Endometrial microvascular endothelial cells (primary cell): ENCODE data around the gene CUL9. TPM values are rescaled to one million over a fixed set of nuclear protein-coding genes. Genes with fewer than 3 reads are reported as not detected.

Experiments
- in situ Hi-C: cut with HindIII; loops from 2 replicates; pipeline ENCODE4 v1.10.0; 2017; ENCODE audit warnings: low sequenced_read_pairs, low pct_unique_long_range_greater_than_20kb; ENCODE audit errors: inconsistent ontology term
- total RNA-seq: library from RNA; depleted of rRNA; stranded (reverse); fragments of >200 nt; gene quantifications from one replicate; pipeline ENCODE4 v1.2.3, GENCODE V29; 2015; ENCODE audit errors: inconsistent ontology term

The CUL9 gene
- total RNA-seq, 1 donor from 2014 or later: 31.2 TPM

DNA sequence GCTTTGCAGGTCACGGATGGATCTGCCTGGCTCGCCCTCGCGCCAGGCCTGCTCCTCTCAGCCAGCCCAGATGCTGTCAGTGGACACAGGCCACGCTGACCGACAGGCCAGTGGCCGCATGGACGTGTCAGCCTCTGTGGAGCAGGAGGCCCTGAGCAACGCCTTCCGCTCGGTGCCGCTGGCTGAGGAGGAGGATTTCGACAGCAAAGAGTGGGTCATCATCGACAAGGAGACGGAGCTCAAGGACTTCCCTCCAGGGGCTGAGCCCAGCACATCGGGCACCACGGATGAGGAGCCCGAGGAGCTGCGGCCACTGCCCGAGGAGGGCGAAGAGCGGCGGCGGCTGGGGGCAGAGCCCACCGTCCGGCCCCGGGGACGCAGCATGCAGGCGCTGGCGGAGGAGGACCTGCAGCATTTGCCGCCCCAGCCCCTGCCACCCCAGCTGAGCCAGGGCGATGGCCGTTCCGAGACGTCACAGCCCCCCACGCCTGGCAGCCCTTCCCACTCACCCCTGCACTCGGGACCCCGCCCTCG is 80.9 kb downstream of the CUL9 start:
- in situ Hi-C loops: no loop called here

GRCh38 chr6:43263314-43264178 is 81.5 kb downstream of the CUL9 start:
- in situ Hi-C loops: no loop called here

DNA sequence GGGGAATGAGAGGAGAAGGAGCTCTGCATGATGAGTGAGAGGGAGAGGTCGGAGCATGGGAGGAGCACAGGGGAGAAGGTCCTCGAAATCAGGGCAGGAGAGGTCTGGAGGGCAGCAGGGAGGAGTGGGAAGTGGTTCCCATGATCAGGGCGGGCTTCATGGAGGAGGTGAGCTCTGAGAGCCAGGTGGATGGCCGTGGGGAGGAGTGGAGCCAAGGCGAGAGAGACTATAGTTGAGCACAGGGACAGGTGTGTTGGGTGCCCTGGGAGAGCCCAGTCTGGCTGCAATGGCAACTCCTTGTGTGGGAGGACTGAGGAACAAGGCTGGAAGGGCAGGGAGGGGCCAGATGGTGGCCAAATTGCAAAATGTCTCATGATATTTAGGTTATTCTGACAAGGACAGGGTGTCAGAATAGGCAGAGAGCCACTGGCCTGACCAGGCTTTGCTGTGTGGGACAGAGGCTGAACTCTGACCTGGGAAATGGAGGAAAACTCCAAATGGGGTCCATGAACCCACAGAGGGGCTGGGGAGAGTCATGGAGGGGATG is 82.7 kb downstream of the CUL9 start:
- in situ Hi-C loops: no loop called here

GRCh38 chr6:43265564-43265963 is 83.6 kb downstream of the CUL9 start:
- in situ Hi-C loops: no loop called here

DNA sequence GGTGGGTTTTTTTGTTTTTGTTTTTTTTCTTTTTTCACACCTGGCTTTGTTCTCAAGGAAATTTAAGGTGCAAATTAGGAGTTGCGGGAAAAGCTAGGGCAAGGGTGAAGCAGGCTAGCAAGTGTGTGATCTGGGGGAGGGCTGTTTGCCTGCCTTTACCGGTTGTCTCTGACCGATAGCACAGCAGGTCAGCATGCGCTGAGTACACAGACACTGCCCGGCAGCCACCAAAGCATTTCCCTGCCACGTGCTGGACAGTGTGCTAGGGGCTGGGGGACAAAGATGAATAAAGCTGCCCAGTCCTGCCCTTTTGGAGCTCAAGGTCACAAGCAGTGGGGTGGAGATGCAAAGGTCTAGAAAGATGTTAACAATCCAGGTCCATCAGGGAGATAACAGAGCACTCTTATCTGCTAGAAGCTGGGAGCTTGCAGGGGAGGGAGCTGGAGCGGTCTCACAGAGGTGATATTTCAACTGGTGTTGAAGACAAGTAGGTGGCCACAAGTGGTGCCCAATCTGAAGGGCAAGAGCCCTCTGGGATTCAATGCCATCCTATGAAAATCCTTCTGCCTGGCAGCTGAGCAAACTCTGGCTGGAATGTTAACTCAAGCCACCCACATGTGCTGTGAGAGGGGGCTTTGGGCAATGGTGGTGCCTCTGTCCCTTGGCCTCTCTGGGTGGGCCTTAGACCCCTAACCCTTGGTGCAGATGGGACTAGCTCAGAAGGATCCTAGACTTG is 85.8 kb downstream of the CUL9 start:
- in situ Hi-C loops: no loop called here

DNA sequence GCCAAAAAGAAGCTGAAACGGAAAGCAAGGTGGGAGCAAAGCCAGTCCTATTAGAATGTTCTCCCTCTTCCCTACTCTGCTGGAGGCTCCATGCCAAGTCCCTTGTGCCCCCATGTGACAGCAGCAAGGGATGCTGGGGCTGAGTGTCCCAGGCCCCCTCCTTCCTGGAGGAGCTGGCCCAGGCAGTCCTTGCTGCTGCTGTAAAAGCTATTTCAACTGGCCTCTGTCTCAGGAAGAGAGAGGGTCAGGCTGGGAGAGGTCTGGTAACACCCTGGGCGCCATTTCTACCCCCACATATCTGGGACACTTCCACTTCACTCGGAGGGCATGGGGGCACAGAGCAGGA is 86.3 kb downstream of the CUL9 start:
- in situ Hi-C loops: no loop called here

DNA sequence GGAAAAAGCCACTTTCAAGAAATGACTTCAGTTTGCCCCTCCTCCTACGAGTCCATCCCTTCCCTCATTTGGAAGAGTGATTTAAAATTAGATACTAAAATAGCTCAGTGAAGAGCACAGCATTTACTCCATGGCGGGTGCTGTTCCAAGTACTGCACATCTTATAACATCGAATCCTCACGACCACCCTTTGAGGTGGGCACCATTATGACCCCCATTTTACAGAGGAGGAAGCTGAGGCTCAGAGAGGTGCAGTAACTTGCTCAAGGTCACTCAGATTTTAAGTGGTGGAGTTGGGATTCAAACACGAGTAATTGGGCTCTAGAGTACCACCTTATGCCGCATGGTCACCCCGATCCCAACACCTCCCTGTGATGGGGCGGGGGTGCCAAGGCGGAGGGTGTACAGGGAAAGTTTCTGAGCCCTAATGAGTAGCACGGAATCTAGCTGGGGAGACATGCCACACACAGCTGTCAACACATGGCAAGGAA is 86.8 kb downstream of the CUL9 start:
- in situ Hi-C loops: no loop called here

DNA sequence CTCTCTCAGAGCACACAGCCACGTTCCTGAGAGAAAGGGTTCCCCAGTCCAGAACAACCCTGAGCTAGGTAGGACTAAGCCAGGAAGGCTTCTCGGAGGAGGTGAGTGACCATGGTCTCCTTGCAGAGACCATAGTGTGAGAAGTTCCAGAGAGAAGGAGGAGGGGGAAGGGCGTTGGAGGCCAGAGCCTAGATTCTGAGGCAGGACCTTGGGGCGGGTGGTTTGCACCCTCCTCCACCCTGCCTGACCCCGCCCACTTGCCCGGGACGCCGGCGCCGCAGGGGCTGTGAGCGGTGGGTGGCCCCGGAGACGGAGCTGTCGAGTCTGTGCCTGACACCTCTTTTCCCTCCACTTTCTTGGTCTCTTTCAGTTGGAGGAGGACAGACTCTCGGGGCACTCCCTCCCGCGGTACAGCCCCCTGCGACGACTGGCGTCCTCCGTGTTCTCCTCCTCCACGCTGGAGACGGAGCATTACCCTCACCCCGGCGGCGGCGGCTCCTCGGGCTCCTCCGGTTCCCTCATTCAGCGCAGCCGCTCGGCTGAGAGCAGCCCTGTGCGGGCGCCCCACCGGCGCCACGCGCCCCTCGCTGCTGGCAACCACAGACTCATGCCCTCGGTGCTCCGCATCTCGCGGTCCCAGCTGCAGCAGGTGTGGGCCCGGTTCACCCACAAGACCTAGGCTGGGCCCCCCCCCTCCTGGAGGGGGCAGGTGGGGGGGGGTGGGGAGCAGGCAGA is 87.4 kb downstream of the CUL9 start:
- in situ Hi-C loops: no loop called here

DNA sequence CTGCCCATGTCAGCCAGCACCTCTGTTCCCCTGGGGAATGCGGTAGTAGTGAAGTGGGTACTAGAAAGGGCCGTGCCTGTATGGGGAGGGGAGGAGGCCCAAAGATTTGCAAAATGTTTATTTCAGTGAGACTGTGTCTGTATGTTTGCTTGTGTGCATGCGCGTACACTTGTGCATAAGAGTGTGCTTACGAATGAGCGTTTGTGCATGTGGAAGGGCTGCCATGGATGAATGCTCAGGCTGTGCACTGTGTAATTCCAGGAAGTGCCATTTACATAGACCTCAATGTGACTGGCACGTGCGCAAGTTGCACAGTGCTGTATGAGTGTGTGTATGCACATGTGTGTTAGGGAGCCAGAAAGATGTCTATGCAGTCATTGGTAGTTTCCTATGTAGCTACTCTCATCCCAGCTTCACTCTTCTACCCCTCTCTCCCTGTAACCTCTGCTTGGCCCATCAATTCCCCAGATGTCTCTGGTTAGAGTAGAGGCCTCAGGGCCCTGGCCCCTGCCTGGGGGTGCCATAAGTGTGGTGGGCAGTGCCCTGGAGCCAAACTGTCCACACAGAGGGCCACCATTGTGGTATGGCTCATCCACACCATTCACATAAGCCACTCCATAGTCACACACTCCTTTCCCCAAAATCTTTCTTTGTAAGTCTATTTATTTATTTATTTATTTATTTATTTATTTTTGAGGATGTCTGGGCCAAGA is 89.3 kb downstream of the CUL9 start:
- in situ Hi-C loops: no loop called here

DNA sequence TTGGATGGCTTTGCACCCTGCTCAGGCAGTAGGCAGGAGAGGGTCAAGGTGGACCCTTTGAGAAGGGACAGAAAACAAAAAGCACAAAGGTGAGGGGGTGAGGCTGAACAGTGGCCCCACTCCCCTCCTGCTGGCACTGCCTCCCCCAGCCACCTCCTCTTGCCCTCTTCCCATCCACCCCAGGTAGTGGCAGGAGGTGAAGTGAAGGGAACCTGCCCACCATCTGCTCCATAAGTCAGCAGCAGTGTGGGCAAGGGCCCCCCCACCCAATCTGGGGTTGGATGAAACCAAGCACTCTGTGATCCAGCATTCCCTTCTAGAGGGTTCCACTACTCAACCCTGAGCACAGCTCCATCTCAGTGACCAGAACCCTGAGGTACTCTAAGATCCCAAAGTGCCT is 89.9 kb downstream of the CUL9 start:
- in situ Hi-C loops: no loop called here

DNA sequence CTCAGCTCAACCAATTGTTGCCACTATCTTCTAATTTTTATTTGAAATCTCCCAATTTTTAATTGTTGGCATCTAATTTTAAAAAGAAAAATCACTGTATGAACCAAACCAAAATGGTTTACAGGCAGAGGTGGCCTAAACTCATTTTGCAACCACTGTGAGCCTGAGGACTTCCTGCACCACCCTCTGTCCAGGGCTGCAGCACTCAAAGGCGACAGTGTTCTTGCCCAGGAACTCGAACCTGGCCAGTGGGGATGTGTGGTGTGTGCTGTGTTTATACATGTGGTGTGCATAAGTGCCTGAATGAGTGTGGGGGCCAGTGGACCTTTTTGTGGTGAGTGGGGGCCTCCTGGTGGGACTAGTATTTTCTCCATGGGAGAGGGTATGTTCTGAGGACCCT is 91.7 kb downstream of the CUL9 start:
- in situ Hi-C loops: no loop called here

Other genes starting within 250 kb of the CUL9 start
- gene GNMT, start 221.4 kb upstream of the CUL9 start, total RNA-seq: 0.84 TPM
- gene PEX6, start 203.0 kb upstream of the CUL9 start, total RNA-seq: 12.2 TPM
- 97.0 TPM for gene PPP2R5D, start 197.6 kb upstream of the CUL9 start, total RNA-seq
- gene MEA1, start 168.2 kb upstream of the CUL9 start, total RNA-seq: 69.5 TPM
- gene KLHDC3, start 167.9 kb upstream of the CUL9 start, total RNA-seq: 98.8 TPM
- 114 TPM for gene RRP36, start 160.6 kb upstream of the CUL9 start, total RNA-seq
- gene CUL7, start 128.3 kb upstream of the CUL9 start, total RNA-seq: 15.8 TPM
- 29.3 TPM for gene MRPL2, start 122.8 kb upstream of the CUL9 start, total RNA-seq
- 18.6 TPM for gene KLC4, start 122.6 kb upstream of the CUL9 start, total RNA-seq
- 43.1 TPM for gene PTK7, start 105.9 kb upstream of the CUL9 start, total RNA-seq
- 28.9 TPM for gene SRF, start 10.9 kb upstream of the CUL9 start, total RNA-seq
- 121 TPM for gene DNPH1, start 47.3 kb downstream of the CUL9 start, total RNA-seq
- not detected for gene TTBK1, start 61.3 kb downstream of the CUL9 start, total RNA-seq
- not detected for gene SLC22A7, start 116.1 kb downstream of the CUL9 start, total RNA-seq
- not detected for gene CRIP3, start 126.6 kb downstream of the CUL9 start, total RNA-seq
- 8.8 TPM for gene ZNF318, start 187.5 kb downstream of the CUL9 start, total RNA-seq
- 14.8 TPM for gene ABCC10, start 245.3 kb downstream of the CUL9 start, total RNA-seq